HEK293T (cell line): ENCODE measurements around the gene NECTIN4.

Experiments
- ARNT ChIP-seq: fragments of 450-650 bp; IDR thresholded peaks from 2 replicates; pipeline ENCODE4 v1.6.1; 2017; ENCODE audit warnings: mild to moderate bottlenecking
- BHLHE40 ChIP-seq: fragments of 450-650 bp; IDR thresholded peaks from 2 replicates; pipeline ENCODE4 v1.6.1; 2016; ENCODE audit warnings: mild to moderate bottlenecking, moderate library complexity, borderline replicate concordance
- ELF4 ChIP-seq: fragments of 450-650 bp; IDR thresholded peaks from 2 replicates; pipeline ENCODE4 v1.6.1; 2017; ENCODE audit warnings: antibody characterized with exemption
- FOXM1 ChIP-seq: fragments of 450-650 bp; IDR thresholded peaks from 2 replicates; pipeline ENCODE4 v1.6.1; 2017; ENCODE audit warnings: mild to moderate bottlenecking, borderline replicate concordance
- SP1 ChIP-seq: fragments of 450-650 bp; IDR thresholded peaks from 2 replicates; pipeline ENCODE4 v1.6.1; 2017
- ZNF384 ChIP-seq: fragments of 450-650 bp; IDR thresholded peaks from 2 replicates; pipeline ENCODE4 v1.6.1; 2016
- TF ChIP-seq, protein P1 (sequence below): fragments of 450-650 bp; IDR thresholded peaks from 2 replicates; pipeline ENCODE4 v1.6.1; 2016

DNA sequence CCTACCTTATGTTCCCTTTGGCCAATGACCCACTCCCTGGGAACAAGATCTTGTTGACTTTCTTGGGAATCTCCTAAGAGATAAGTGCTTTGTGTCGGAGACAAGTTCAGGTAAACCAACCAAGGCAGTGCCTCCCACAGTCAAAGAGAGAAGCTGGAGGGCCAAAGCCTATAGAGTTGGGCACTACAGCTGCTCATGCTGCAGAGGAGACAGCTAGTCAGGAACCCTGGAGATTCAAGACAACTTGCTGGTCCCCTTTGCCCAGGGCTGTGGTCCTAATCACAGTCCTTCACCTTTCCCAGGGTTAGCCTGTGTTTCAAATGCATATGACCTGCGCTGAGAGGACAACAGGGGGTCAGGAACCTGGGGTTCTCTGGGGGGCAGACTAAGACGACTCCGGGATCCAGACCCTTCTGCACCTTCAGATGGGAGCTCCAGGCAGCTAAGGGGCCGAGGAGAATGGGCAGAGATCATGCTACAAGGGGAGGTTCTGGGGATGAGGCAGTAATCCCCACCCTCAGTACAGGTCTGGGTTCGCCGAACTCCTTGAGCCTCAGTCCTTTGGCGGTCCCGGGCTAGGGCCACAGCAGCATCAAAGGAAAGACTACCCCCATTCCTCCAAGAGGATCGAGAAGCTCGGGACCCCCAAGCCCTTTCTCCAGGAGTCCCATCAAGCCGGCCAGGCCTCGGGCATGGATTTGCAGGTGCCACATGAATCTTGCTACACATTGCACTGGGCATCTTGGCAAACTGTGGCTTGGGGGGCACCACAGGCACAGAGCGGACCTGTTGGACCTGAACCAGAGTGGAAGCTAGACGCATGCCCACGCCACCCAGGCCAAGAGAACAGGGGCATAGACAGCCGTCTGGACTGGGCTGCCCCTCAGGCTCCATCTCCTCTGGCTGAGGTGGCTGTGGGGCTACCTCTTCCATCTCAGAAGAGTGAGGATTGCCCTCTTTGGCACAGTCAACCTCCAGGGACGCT lies 41.6 kb downstream of the NECTIN4 start:
- TF ChIP-seq SP1 (no peak), BHLHE40 (no peak), FOXM1 (no peak), ARNT (no peak), ELF4 (no peak), ZNF384 (no peak)
- TF ChIP-seq, protein P1, sequence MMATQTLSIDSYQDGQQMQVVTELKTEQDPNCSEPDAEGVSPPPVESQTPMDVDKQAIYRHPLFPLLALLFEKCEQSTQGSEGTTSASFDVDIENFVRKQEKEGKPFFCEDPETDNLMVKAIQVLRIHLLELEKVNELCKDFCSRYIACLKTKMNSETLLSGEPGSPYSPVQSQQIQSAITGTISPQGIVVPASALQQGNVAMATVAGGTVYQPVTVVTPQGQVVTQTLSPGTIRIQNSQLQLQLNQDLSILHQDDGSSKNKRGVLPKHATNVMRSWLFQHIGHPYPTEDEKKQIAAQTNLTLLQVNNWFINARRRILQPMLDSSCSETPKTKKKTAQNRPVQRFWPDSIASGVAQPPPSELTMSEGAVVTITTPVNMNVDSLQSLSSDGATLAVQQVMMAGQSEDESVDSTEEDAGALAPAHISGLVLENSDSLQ, result no peak
